HL-60 (cell line): Measurements from ENCODE around the gene PRMT5.

ENCODE experiments used
- DNase-seq, 2 experiments: peaks; one replicate each; pipeline ENCODE4 v3.0.0-alpha.2; 2010 to 2020; ENCODE audit warnings: low read depth in 1 of 2, low spot score in 1 of 2
- H3K27ac ChIP-seq: fragments of 250-450 bp; sonication (Bioruptor Pico); replicated peaks from 2 replicates; pipeline ENCODE4 v1.5.1; 2020; ENCODE audit warnings: mild to moderate bottlenecking, moderate library complexity
- H3K27me3 ChIP-seq: fragments of 250-450 bp; sonication (Bioruptor Pico); 2 replicates; pipeline ENCODE4 v1.5.1; 2021; ENCODE audit warnings: mild to moderate bottlenecking, moderate library complexity; ENCODE audit not compliant: insufficient read depth, poor library complexity, severe bottlenecking
- H3K4me3 ChIP-seq: replicated peaks from 2 replicates; pipeline ENCODE4 v1.5.1; 2011; ENCODE audit warnings: mild to moderate bottlenecking, control low read depth, low read length; ENCODE audit not compliant: insufficient read depth
- CTCF ChIP-seq: IDR thresholded peaks from one replicate; pipeline ENCODE4 v1.5.1; 2011; ENCODE audit warnings: low read length, control low read depth, inconsistent platforms; ENCODE audit not compliant: insufficient read depth
- GABPA ChIP-seq: IDR thresholded peaks from 2 replicates; pipeline ENCODE4 v1.6.1; 2012; ENCODE audit warnings: low read depth
- POLR2AphosphoS5 ChIP-seq: IDR thresholded peaks from 2 replicates; pipeline ENCODE4 v1.6.1; 2012; ENCODE audit warnings: low read depth
- REST ChIP-seq: IDR thresholded peaks from 2 replicates; pipeline ENCODE4 v1.6.1; 2012; ENCODE audit warnings: low read depth; ENCODE audit not compliant: insufficient replicate concordance
- SPI1 ChIP-seq: IDR thresholded peaks from 2 replicates; pipeline ENCODE4 v1.6.1; 2012; ENCODE audit warnings: low read depth, mild to moderate bottlenecking, borderline replicate concordance

PRMT5 gene

GRCh38 chr14:22882529-22883172 lies 46.5 kb downstream of the PRMT5 start:
- TF ChIP-seq GABPA = no peak
- no peak for TF ChIP-seq SPI1
- no peak for TF ChIP-seq POLR2AphosphoS5
- TF ChIP-seq CTCF = no peak
- no peak for TF ChIP-seq REST
- H3K27me3 ChIP-seq = peaks cover 5% of the 10 kb centered on the region
- no peak overlapping the region for H3K27ac ChIP-seq
- DNase-seq = no peak
- H3K4me3 ChIP-seq = no peak overlapping the region

GRCh38 chr14:22882064-22882463 lies 47.1 kb downstream of the PRMT5 start:
- no peak for DNase-seq
- H3K4me3 ChIP-seq = no peak overlapping the region
- no peak overlapping the region for H3K27ac ChIP-seq
- no peak for TF ChIP-seq GABPA
- no peak for TF ChIP-seq REST
- no peak for TF ChIP-seq SPI1
- TF ChIP-seq POLR2AphosphoS5 = no peak
- TF ChIP-seq CTCF = no peak
- H3K27me3 ChIP-seq = peaks cover 5% of the 10 kb centered on the region

GRCh38 chr14:22878271-22879246 lies 50.6 kb downstream of the PRMT5 start:
- Histone ChIP-seq H3K27ac (no peak overlapping the region), H3K27me3 (no peaks in the 10 kb centered on the region), H3K4me3 (no peak overlapping the region)
- TF ChIP-seq POLR2AphosphoS5 = no peak
- TF ChIP-seq SPI1 = no peak
- no peak for TF ChIP-seq CTCF
- no peak for TF ChIP-seq REST
- TF ChIP-seq GABPA = no peak
- peak; percentile 25 to 35 for DNase-seq
